ENCODE measurements around the gene LONRF2.

DNA sequence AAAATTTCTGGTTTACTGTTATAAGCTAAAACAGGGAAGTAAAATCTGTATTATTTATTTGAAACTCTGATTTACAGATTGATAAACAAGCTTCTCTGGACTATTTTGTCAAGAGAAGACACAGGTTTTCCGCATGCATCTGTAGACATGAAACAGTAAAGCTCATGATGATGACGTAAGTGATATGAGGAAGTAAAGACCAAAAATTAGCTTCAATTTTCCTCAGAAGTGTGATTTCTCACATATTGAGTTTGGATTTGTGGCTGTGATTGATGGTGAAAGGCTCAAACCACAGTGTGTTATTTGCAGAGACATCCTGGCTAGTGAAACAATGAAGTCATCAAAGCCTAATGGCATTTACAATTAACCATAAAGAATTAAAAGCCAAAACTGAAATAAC, 12.6 kb upstream of the LONRF2 start:
- no peak for TF ChIP-seq EZH2 (IDR thresholded peaks at IDR 0.05; ENCODE audit: low read length, missing control alignments)
- TF ChIP-seq, protein P1, sequence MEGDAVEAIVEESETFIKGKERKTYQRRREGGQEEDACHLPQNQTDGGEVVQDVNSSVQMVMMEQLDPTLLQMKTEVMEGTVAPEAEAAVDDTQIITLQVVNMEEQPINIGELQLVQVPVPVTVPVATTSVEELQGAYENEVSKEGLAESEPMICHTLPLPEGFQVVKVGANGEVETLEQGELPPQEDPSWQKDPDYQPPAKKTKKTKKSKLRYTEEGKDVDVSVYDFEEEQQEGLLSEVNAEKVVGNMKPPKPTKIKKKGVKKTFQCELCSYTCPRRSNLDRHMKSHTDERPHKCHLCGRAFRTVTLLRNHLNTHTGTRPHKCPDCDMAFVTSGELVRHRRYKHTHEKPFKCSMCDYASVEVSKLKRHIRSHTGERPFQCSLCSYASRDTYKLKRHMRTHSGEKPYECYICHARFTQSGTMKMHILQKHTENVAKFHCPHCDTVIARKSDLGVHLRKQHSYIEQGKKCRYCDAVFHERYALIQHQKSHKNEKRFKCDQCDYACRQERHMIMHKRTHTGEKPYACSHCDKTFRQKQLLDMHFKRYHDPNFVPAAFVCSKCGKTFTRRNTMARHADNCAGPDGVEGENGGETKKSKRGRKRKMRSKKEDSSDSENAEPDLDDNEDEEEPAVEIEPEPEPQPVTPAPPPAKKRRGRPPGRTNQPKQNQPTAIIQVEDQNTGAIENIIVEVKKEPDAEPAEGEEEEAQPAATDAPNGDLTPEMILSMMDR (conservative IDR thresholded peaks at IDR 0.05 in 1 of 2, IDR thresholded peaks at IDR 0.05 in 1 of 2; ENCODE audit: low read depth in 1 of 2, low read length in 2 of 2): no peak

Measured in fibroblast of lung (primary cell).